ENCODE measurements around the gene FAM3A.

GRCh38 chrX:154513716-154514115, 2.3 kb downstream of the FAM3A start:
- TF ChIP-seq CTCF (IDR thresholded peaks at IDR 0.05) (no peak), FOXM1 (IDR thresholded peaks at IDR 0.05; ENCODE audit: low read depth) (no peak), CHD2 (IDR thresholded peaks at IDR 0.05; ENCODE audit: low read length, partially characterized antibody) (no peak), ZBTB33 (IDR thresholded peaks at IDR 0.05; ENCODE audit: borderline replicate concordance, low read depth) (no peak), NFIC (IDR thresholded peaks at IDR 0.05; ENCODE audit: borderline replicate concordance) (no peak), NRF1 (IDR thresholded peaks at IDR 0.05; ENCODE audit: low read depth, low read length) (no peak), RXRA (IDR thresholded peaks at IDR 0.05; ENCODE audit: borderline replicate concordance, low read depth) (no peak), POLR2AphosphoS5 (IDR thresholded peaks at IDR 0.05; ENCODE audit: low read depth, low read length) (no peak), EZH2phosphoT487 (IDR thresholded peaks at IDR 0.05; ENCODE audit: borderline replicate concordance, low read depth) (no peak), SIN3A (IDR thresholded peaks at IDR 0.05; ENCODE audit: borderline replicate concordance, low read depth, low read length) (no peak)

Data from SK-N-SH (cell line).